ENCODE measurements around the gene USPL1. TPM values are rescaled to one million over a fixed set of nuclear protein-coding genes. Genes with fewer than 3 reads are reported as not detected.
A peak's percentile ranks its signal among the peaks of the same experiment; 100 is the strongest.

The USPL1 gene
- total RNA-seq, 2 donors from 2014 or later: 17.8 to 18.2 TPM

GRCh38 chr13:30697177-30697953 is 79.6 kb downstream of the USPL1 start:
- Mint-ChIP-seq H3K36me3 (ENCODE audit: insufficient read depth in 2 of 2) (no peaks in the 10 kb centered on the region), H3K27ac (no peak overlapping the region), H3K4me3 (no peak overlapping the region)

GRCh38 chr13:30697996-30698401 is 80.3 kb downstream of the USPL1 start:
- Mint-ChIP-seq H3K9me3 (no peaks in the 10 kb centered on the region), H3K27ac (no peak overlapping the region), H3K36me3 (ENCODE audit: insufficient read depth in 2 of 2) (no peaks in the 10 kb centered on the region), H3K27me3 (ENCODE audit: low read depth) (peaks cover 62% of the 10 kb centered on the region), H3K4me1 (ENCODE audit: low read depth) (peaks cover 16% of the 10 kb centered on the region), H3K4me3 (no peak overlapping the region)
- ATAC-seq (replicated peaks in 1 of 2) (no peak), DNase-seq (no peak)

More at GRCh38 chr13:30697177-30697953, 79.6 kb downstream of the USPL1 start:
- ATAC-seq (replicated peaks in 1 of 2) (no peak), DNase-seq (no peak)
- Mint-ChIP-seq H3K9me3 (no peaks in the 10 kb centered on the region), H3K4me1 (ENCODE audit: low read depth) (peaks cover 16% of the 10 kb centered on the region), H3K27me3 (ENCODE audit: low read depth) (peaks cover 65% of the 10 kb centered on the region)

- no peak for DNase-seq
- H3K27me3 Mint-ChIP-seq (ENCODE audit: low read depth): peaks cover 57% of the 10 kb centered on the region
- H3K4me1 Mint-ChIP-seq (ENCODE audit: low read depth): peaks cover 16% of the 10 kb centered on the region
- H3K4me3 Mint-ChIP-seq: no peak overlapping the region
- peak overlapping the region; percentile 25 for H3K27ac Mint-ChIP-seq
- no peak for ATAC-seq (replicated peaks in 1 of 2)
- no peaks in the 10 kb centered on the region for H3K36me3 Mint-ChIP-seq (ENCODE audit: insufficient read depth in 2 of 2)
- H3K9me3 Mint-ChIP-seq: no peaks in the 10 kb centered on the region
These were observed 80.8 kb downstream of the USPL1 start for GRCh38 chr13:30698488-30699005.

GRCh38 chr13:30700364-30700763 is 82.6 kb downstream of the USPL1 start:
- Mint-ChIP-seq H3K27ac (no peak overlapping the region), H3K9me3 (no peaks in the 10 kb centered on the region), H3K36me3 (ENCODE audit: insufficient read depth in 2 of 2) (no peaks in the 10 kb centered on the region), H3K27me3 (ENCODE audit: low read depth) (peaks cover 55% of the 10 kb centered on the region), H3K4me1 (ENCODE audit: low read depth) (peaks cover 16% of the 10 kb centered on the region), H3K4me3 (no peak overlapping the region)
- no peak for ATAC-seq (replicated peaks in 1 of 2)
- no peak for DNase-seq

GRCh38 chr13:30702006-30702405 is 84.3 kb downstream of the USPL1 start:
- H3K36me3 Mint-ChIP-seq (ENCODE audit: insufficient read depth in 2 of 2): no peaks in the 10 kb centered on the region
- no peak overlapping the region for H3K4me3 Mint-ChIP-seq

GRCh38 chr13:30704596-30704995 is 86.9 kb downstream of the USPL1 start:
- no peak overlapping the region for H3K4me3 Mint-ChIP-seq
- no peaks in the 10 kb centered on the region for H3K9me3 Mint-ChIP-seq
- no peaks in the 10 kb centered on the region for H3K4me1 Mint-ChIP-seq (ENCODE audit: low read depth)
- H3K36me3 Mint-ChIP-seq (ENCODE audit: insufficient read depth in 2 of 2): no peaks in the 10 kb centered on the region
- DNase-seq (no peak), ATAC-seq (replicated peaks in 1 of 2) (no peak)
- H3K27ac Mint-ChIP-seq: no peak overlapping the region
- peaks cover 18% of the 10 kb centered on the region for H3K27me3 Mint-ChIP-seq (ENCODE audit: low read depth)

More at GRCh38 chr13:30702006-30702405, 84.3 kb downstream of the USPL1 start:
- Mint-ChIP-seq H3K4me1 (ENCODE audit: low read depth) (peaks cover 6% of the 10 kb centered on the region), H3K9me3 (no peaks in the 10 kb centered on the region), H3K27me3 (ENCODE audit: low read depth) (peaks cover 39% of the 10 kb centered on the region), H3K27ac (no peak overlapping the region)
- ATAC-seq (replicated peaks in 1 of 2) (no peak), DNase-seq (no peak)

- Mint-ChIP-seq H3K9me3 (no peaks in the 10 kb centered on the region), H3K4me3 (no peak overlapping the region), H3K27ac (no peak overlapping the region), H3K36me3 (ENCODE audit: insufficient read depth in 2 of 2) (no peaks in the 10 kb centered on the region), H3K27me3 (ENCODE audit: low read depth) (peaks cover 13% of the 10 kb centered on the region), H3K4me1 (ENCODE audit: low read depth) (no peaks in the 10 kb centered on the region)
- ATAC-seq (replicated peaks in 1 of 2) (no peak), DNase-seq (no peak)
These were observed 88.0 kb downstream of the USPL1 start for GRCh38 chr13:30705680-30706079.

GRCh38 chr13:30708541-30708940 is 90.8 kb downstream of the USPL1 start:
- peaks cover 22% of the 10 kb centered on the region for H3K4me1 Mint-ChIP-seq (ENCODE audit: low read depth)
- no peaks in the 10 kb centered on the region for H3K9me3 Mint-ChIP-seq
- no peak overlapping the region for H3K27ac Mint-ChIP-seq
- DNase-seq: no peak
- peaks cover 7% of the 10 kb centered on the region for H3K27me3 Mint-ChIP-seq (ENCODE audit: low read depth)
- H3K36me3 Mint-ChIP-seq (ENCODE audit: insufficient read depth in 2 of 2): no peaks in the 10 kb centered on the region
- ATAC-seq (replicated peaks in 1 of 2): no peak
- no peak overlapping the region for H3K4me3 Mint-ChIP-seq

Other genes with a start within 250 kb of the USPL1 start
- gene UBE2L5, start 195.4 kb upstream of the USPL1 start, total RNA-seq: not detected
- gene HMGB1, start 152.0 kb upstream of the USPL1 start, total RNA-seq: 100 to 1,000 TPM; 418 to 596 TPM
- 10 to 100 TPM; 56.3 to 72.3 TPM for gene ALOX5AP, start 117.6 kb downstream of the USPL1 start, total RNA-seq